H1 (cell line): Measurements from ENCODE around the gene SEC63. TPM values are rescaled to one million over a fixed set of nuclear protein-coding genes. Genes with fewer than 3 reads are reported as not detected.

Experiments
- HDAC2 ChIP-seq, 2 experiments: fragments of 300-600 bp in 1 of 2; sonication (generic) in 1 of 2; IDR thresholded peaks; 2 replicates each; pipeline ENCODE4 v1.6.1; 2011 to 2012; ENCODE audit warnings: low read depth in 2 of 2, low read length in 2 of 2, mild to moderate bottlenecking in 2 of 2, moderate library complexity in 2 of 2, borderline replicate concordance in 1 of 2, inconsistent platforms in 1 of 2
- HDAC6 ChIP-seq: IDR thresholded peaks from one replicate; pipeline ENCODE4 v1.7.1; 2012; ENCODE audit warnings: low read depth, mild to moderate bottlenecking, inconsistent platforms, low read length, moderate library complexity
- SP1 ChIP-seq: IDR thresholded peaks from 2 replicates; pipeline ENCODE4 v1.6.1; 2011; ENCODE audit warnings: low read depth, low read length
- polyA plus RNA-seq, 7 experiments: library from polyadenylated mRNA; depleted of rRNA in 3 of 7; stranded (reverse) in 5 of 7; unstranded in 2 of 7; fragments of >200 nt in 5 of 7; fragments of 200-250 nt in 2 of 7; gene quantifications; 1 replicate in 5 of 7; 2 replicates in 1 of 7; 4 replicates in 1 of 7; pipeline versions ENCODE4 v1.2.1 to v1.2.3, GENCODE V29; 2011 to 2013; ENCODE audit warnings: missing spikeins in 2 of 7, mixed read lengths in 2 of 7
- total RNA-seq: library from RNA; stranded (reverse); fragmentation: NEBNext Ultra II Directional; extraction: Animal tissue kit (Norgen Biotek cat#: 25700); gene quantifications from 2 replicates; pipeline ENCODE4 v1.2.1, GENCODE V29; 2021

SEC63 gene
- total and polyA plus RNA-seq, 2 of the 8 experiments (the other 6 are each of a cell fraction or from before 2014, with no cell fraction given): 17.3 to 121 TPM

DNA sequence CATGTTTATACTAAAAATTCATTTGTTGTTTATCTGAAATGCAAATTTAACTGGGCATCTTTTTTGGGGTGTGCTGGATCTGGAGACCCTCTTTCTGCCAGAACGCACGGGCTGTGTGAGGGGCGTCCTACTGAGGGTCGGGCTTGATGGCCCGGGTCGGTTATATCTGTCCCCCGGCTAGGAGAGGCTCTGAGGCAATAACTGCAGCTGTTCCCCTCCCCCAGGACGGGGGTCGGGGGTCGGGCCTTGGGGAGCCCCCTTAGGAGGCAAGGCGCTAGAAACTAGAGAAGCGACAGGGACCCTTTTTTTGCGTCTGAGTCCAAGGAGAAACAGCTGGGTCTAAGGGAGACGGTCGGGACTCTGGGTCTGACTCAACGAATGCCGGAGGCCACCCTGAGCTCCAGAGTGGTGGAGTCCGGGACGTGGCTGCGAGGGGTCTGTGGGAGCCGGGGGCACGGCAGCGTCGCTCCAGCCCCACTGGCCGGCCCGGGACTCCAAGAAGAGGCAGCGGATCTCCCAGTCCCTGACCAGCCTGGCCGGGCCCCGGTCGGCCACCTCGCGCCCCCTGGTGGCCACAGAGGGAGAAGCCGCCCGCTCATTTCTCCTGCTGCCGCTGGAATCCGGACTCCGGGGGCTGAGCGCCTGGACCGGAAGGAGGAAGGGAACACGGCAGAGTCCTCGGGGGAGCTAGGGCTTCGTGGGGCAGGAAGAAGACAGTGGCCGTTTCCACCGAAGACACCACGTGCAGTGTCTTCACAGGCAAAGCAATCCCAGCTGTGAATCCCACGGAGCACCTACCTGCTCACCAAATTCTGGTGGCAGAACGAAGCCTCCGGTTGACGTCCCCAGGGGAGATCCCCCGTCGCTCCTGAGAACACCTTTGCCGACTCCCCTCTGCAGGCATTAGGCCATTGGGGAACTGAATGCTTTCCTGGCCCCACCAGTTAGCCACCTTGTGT lies 109.9 kb downstream of the SEC63 start (continued):
- TF ChIP-seq HDAC2 (IDR thresholded peaks at IDR 0.05; ENCODE audit: borderline replicate concordance in 1 of 2, low read depth in 2 of 2, low read length in 2 of 2) (peak in 1 of 2 experiments; percentile 78; a peak in 1 of 4 replicates), SP1 (0 out of 2 replicates have a peak, but pooled peaks have one; percentile 15), HDAC6 (no peak)
